NCI-H526 treated with DMSO at 0.1 percent for 48 hours (cell line): Measurements from ENCODE around the gene PDE6D.
"Not testable (repeated sequence)": the region's sequence is repeated elsewhere in the genome, so short reads cannot be mapped to it uniquely, and the experiment has no call there.

ENCODE experiments used
- DNase-seq: peaks from one replicate; lab custom pipeline; 2025; lab: John Stamatoyannopoulos, UW

PDE6D gene

DNA sequence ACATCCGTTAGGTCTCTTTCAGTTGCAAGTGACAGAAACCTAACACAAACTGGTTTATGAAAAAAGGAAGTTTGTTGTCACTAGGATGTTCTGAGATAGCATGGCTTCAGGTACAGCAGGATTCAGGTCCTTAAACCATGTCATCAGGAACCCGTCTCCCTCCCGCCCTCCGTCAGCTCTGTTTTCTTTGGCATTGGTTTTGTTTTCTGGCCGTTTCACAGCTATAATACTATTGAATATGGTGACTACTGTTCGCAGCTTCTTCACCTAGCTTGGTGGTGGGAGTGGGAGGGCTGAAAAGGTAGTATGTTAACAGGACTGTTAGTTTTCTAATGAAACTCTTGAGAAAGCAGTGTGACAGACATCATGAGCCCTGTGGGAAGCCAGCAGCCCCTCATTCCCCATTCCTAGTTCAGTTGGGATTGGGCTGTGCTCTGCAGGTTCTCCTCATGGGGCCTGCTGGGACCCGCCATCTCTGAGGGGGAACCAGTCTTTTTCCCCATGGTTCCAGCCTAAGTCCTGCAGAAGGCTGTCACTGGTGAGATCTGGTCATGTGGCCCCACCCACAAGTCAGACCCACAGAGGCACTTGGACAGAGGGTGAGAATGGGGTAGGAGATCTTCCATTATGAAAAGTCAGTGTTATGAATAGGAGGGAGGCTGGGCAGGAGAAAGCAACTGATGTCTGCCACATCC lies 60.6 kb downstream of the PDE6D start:
- no peak for DNase-seq

DNA sequence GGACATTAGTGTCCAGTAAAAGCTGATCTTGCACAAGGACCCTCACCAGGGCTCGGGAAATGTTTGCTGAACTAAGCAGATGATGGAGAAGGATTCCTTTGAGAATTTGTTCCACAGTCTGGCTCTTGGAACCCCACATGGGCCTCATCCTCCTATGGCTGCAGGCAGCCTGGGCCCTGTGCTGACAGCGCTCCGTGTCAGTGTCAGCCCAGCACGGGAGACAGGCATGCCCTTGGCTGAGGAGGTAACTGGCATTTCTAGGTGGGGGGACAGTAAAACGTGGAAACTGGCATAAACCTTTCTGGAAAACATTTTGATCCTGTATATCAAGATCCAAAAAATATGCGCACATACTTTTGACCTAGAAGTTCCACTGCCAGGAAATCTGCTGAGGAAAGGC lies 62.3 kb downstream of the PDE6D start:
- no peak for DNase-seq

DNA sequence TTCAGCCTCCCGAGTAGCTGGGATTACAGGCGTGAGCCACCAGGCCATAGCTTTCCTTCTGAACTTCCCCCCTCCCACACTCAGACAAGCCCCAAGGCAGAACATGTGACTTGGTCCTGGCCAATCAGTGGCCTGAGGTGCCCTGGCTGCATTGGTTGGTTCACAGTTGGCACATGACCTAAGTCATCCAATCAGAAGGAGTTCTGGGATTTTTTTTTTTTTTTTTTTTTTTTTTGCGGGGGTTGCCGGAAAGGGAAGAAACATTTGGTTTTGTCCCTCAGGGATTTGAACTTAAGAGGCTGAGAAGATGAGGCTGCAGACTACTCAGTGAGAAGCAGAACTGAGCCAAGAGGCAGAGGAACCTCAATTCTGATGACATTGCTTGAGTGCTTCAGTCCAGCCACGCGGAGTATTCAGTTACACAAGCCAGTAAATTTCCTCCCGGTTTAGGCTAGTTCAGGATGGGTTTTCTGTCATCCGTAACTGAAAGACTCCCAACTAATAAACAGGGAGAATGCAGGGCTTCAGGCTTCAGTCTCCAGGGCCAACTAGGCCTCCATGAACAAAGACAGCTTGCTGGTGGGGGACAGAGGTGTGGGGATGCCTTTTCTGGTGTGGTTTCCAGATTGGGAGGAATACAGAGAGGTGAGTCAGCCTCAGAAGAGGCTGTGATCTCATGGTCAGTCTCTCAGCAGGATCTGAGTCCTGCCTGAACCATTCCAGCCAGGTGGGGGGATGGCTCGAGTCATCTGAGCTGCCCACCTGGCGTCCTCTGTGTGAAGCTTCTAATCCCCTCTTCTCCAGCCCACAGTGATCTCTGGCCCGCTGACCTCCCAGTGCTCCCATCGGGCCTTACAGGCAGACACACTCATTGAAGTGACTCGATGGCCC lies 63.6 kb downstream of the PDE6D start:
- no peak for DNase-seq

DNA sequence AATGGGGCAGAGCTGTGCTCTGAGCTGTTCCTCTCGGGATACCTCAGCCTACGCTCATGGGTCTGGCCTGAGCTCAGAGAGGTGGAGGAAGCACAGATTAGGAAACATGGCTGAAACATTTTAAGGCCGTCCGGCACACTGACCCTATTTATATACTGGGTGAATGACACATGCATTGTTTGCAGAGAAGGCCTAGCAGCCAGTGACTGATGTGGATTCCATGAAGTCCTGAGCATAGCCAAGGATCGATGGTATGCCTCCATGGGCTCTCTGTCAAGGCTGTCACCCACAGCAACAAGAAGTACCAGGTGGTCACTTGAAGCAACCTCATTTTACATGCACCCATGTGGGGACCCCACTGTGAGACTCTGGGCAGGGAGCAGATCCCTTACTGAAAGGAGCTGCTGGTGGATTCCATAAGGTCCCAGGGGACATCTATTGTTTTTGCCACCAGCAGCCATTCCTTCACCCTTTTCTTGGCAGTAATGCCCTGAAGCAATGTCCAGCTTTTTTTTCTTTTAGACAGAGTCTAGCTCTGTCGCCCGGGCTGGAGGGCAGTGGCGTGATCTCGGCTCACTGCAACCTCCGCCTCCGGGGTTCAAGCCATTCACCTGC lies 64.3 kb downstream of the PDE6D start:
- DNase-seq: no peak

DNA sequence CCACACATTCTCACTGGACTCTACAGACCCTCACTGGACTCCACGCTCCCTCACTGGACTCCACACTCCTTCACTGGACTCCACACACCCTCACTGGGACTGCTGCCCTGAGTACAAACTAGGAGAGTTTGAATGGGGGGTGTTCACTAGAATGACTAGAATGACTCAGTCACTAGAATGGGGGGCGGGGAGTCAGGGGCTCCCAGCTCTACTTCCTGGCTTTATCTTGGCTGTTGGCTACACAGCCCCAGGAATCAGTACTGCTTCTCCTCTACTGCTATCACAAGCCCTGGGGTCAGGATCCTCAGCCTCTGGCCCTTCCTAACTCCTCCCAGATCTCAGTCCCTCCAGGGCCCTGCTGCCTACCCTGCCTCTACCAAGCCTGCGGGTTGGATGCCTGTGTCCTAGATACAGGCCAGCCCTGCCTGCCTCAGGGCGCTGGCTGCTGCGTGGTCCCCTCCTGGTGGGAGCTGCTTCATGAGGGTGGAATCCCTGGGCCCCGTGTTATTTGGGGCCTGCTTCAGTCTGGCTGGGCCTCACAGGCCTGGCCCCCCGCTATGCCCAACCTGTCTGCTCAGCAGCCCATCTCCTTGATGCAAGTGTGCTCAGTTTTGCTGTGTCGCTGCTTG lies 65.0 kb downstream of the PDE6D start:
- DNase-seq: no peak

DNA sequence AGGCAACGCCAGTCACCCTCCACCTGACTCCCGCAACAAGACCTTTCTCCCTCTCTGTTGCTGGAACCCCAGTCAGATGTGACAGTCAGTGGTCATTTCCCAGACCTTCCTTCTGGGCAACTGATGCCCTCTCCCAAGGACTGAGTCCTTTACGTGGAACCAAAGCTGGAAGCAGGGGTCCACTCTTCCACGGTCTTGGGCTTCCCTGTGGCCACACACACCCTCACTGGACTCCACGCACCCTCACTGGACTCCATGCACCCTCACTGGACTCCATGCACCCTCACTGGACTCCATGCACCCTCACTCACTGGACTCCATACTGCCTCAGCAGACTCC lies 65.6 kb downstream of the PDE6D start:
- DNase-seq: no peak

DNA sequence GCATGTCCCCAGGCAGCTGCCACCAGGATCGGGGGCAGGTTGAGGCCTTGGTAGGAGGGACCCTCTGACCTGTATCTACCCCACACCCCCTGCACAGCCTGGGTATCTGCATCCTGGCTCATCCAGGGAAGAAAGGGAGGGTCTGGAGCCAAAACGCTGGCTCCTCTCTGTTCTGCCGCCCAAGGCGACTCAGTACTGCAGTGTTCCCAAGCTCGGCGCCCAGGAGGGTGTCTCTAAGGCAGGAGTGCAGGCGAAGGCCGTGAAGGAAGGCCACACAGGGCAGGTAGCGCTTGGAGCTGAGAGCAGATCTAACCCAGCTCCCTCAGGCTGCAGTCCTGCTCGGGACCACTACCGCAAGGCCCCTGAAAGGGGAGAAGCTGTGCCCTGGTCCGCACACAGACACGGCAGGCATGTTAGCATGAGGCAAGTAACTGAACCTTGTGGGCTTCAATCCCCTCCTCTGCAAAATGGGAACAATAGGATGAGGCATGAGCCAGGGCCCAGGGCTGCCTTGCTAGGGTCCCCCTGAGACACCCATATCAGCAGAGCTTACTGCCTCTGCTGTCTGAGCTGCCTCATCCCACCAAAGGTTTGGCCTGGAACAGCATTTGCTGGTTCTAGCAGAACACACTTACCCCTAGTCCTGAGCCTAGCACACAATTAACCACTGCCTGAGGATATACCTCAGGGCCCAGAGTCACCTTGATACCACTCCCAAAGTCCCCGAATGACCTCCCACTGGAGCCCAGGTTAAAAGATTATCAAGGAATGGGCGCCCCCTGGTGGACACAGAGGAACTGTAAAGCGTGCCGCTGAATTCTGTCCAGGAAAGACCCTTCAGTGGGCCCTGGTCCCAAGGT lies 66.2 kb downstream of the PDE6D start:
- peak; percentile 80 for DNase-seq

DNA sequence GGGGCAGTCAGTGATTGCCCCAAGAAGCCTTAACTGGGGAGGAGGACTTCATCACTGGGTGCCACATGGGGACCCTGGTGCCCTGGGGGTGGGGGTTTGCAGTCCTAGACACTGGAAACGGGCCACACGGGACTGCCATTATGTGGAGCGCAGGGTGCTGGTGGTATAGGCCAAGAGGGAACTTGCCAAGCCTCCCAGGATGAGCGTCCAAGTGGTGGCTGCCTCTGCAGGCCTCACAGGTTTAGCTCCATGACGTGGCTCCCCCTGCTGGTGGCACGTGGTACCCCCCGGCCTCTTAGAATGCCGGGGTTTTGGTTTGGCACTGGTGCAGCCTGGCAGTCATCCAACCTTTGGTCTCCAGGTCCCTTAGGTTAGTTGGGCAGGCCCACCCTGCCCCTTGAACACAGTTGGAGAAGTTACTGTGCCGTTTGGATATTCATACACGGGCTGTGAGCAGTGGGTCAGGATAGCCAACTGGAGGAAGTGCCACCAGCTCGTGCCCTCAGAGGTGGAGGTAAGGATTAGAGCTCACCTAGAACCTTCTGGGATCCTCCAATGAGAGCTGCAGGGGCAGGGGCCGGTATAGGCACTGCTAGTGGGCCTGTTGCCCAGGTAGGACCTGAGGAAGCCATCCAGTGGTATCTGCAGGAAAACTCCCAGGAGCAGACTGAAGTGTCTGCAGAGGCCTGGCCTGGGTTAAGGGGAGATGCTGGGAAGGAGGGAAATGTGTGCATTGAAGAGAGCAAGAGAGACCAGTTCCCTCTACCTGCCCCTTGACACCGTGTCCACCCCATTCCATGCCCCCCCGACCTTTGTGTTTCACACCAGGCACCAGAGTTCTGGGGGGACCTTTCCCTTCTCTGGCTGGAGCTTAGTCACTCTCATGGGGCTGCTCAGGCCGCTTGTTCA lies 67.1 kb downstream of the PDE6D start:
- DNase-seq: peak; percentile 55

DNA sequence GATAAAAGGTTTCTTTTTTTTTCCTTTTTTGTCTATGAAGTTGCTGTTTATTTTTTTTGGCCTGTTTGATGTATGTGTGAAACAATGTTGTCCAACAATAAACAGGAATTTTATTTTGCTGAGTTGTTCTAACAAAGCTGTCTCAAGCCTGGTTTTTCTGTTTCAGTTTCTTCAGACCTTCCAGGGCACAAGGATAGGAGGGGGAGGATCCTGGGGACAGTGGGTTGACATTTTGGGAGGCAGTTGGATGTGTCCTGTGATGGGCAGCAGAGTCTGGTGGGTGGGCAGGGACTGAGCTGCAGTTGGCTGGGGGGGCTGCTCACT lies 67.7 kb downstream of the PDE6D start:
- DNase-seq: not testable (repeated sequence)

DNA sequence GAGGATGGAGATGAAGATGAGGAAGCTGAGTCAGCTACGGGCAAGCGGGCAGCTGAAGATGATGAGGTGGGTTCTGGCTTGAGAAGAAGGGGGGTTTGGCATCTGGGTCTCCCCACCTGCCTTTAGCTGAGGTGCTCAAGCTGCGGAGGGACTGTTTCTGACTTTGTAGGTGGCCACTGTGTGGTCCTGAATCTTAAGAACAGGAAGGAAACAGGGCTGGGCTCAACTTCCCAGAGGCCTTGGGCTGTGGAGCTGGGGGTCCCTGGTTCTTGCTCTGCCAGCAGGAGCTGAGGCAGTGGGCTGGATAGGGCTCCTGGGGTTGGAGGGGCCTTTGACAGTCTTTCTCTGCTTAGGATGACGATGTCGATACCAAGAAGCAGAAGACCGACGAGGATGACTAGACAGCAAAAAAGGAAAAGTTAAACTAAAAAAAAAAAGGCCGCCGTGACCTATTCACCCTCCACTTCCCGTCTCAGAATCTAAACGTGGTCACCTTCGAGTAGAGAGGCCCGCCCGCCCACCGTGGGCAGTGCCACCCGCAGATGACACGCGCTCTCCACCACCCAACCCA lies 68.5 kb downstream of the PDE6D start:
- not testable (repeated sequence) for DNase-seq

DNA sequence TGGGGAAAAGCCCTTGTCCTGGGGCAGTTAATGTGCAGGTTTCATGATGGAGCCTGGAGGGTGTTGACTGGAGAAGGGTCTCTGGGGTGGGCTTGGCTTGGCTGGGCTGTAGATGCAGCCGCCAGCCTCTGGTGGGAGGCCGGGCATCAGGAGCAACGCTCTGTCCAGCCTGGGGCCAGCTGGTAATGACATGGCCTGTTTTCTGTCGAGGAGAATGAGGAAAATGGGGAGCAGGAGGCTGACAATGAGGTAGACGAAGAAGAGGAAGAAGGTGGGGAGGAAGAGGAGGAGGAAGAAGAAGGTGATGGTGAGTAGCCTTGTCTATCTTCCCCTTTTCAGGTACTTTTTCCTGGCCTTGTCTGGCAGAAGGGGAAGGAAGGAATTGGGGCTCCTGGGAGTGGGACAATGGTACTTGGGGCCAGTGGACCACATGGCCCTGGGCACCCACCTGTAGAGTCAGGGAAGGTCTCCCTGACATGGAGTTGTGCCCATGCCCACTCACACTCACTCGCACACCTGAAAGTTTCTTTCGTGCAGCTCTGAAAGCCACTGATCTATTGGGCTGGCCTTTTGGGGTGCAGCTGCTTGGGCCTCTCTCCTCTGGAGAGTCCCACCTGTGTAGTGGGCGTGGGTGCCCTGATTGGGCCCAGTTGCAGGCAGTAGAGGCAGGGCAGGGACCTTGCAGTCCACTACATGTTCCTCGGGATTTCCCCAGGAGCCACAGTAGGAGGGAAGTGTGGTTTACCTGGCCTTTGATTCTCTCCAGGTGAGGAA lies 69.2 kb downstream of the PDE6D start:
- no peak for DNase-seq

DNA sequence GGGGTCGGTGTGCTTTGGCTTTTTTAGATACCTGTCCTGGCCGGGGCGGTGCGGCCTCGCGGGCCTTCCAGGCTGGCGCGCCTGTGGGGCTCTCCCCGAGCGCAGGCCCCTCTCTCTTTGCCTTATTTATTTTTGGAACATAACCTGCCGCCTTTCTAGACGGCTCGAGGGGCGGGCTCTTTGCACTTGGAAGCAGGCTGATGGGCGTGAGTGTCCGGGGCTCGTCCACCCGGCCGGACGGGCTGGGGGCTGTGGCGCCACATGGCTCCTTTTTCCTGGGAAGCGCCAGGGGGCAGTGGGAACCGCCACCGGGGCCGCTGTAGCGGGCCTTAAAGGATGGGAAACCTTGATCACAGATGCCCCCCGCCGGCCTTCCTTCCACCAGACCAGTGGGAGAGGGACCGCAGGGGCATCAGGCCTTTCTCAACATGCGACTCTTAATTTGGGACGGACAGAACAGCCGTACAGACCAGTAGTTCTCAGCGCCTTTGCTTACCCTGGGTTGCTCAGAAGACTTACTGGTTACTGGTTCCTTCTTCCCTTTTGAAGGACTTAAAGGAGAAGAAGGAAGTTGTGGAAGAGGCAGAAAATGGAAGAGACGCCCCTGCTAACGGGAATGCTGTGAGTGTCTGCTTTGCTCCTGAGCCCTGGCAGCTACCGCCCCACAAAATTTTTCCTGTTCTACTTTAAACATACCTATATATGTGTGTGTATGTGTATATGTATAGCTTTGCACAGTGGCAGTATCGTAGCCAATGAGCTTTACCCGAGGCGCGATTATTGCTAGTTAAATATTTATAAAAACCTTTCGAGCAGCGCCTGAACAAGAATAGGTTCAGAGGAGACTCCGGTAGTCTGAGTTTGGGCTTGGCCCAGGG lies 70.0 kb downstream of the PDE6D start:
- DNase-seq: no peak

DNA sequence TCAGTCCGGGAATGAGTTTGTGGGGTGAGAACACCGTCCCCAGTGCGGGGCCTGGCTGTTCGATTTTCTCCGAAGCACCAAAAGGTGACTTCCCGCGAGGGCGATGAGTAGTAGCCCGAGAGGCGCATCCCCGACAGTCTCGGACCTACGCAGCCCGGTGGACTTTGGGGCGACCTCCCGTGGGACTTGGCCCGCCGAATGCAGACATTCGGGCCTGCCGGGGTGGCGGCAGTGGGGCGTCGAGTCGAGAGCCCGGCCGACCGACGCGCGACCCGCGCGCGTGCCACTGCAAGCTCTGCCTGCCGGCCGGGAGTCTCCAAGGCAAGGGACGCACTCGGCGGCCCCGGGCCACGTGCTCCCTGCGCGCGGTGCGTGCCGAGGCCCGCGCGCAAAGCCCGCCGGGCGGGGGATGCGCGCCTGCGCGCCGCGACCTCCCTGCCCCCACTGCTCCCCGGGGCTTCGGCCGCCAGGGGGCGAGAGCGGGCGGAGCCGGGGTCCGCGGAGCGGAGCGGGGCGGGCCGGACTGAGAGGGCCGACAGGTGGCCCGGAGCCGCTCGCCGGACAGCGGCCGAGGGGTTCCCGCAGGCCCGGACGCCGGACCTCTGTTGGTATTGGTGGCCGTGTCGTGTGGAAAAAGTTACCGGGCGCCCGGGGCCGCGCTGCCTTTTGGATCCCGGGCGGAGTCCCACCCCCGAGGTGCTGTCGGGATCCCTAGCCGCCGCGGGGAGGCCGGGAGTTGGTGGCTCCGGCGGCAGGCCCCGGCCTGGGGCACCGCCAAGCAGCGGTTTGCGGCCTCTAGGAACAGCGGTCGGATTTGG lies 70.9 kb downstream of the PDE6D start:
- peak; percentile 53 for DNase-seq

DNA sequence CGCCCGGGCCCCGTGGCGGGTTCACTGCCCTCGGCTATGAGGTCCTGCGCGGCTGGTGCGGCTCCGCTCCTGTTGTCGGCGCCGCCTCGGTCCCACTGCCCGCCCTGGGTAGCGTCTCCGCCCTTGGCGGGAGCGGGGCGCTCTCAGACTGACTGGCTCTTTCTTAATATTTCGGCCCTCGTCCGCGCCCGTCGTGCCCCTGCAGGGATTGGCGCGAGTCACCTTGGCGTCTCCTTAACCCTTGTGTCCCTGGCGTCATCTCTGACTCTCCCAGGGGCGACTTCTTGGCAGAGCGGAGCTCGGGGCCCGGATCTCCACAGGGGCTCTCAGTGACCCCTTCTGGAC lies 71.5 kb downstream of the PDE6D start:
- DNase-seq: no peak

DNA sequence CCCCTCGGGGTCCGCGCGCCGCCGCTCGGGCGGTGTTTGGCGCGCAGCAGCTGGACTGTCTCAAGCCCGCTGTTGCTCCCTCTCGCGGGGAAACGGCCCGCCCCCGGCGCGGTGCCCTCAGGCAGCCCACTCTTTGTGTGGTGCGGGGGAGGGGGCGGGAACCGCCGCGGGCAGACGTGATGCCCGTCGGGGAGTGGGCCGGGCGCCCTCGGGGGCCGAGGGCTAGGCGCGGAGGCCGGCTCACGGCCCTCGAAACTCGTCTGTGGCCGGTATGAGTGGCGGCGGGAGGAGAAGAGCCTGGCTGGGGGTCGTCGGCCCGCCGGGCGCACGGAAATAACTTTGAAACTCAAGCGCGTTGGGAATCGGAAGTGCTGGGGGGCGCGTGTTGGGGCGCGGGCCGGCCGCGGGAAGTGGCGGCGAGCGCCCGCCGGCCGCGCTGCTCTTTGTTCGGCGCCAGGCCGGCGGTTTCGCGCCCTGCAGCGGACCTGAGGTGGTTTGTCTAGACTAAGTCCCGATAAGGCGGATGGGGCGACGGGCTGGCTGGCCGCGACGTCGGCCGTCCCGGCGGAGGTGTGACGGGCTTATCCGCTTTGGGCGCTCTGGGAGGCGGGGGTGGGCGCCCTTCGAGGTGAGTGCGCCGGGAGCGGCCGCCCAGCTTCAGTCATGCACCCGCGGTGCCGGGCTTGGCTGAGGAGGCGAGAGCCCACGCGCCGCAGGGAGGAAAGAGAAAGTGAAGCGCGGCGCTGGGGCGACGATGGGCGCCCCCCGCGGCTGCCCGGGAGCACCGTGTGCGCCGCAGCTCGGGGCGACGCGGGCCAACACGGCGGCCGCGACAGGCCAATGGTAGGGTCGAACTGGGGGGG lies 72.1 kb downstream of the PDE6D start:
- no peak for DNase-seq

DNA sequence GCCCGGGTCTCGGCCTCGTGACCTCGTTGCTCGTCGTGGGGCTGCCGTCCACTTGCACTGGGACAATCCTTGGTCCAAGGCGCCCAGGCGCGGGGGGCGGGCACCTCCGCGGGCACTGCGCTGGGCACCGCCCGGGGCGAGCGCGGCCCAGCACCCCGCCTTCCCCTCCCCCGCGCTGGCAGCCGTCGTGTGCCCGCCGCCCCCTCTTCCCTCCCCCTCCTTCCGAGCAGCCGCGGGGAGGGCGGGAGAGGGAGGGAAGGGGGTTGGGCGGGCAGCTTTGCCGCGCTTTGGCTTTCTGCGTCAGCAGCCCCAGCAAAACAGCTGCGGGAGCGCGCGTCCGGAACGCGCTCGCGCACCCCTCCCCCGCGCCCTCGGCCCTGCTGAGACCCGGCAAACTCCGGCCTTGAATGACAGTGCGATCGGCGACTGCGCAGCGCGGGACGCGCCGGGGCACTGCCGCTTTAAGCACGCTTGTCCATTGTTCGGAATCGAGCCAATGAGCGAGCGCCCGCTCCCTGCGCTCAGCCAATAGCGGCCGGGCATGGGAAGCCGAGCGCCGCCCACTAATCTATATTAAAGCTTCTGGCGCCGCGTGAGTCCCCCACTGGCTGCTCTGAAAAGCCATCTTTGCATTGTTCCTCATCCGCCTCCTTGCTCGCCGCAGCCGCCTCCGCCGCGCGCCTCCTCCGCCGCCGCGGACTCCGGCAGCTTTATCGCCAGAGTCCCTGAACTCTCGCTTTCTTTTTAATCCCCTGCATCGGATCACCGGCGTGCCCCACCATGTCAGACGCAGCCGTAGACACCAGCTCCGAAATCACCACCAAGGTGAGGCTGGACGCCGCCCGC lies 72.9 kb downstream of the PDE6D start, which contains the start of gene PTMA:
Gene PTMA, plus strand, starts transcription at position 599 of the 846 bp plus-strand sequence. Its CDS starts 182 bp downstream, at position 781.
- peak; percentile 94 for DNase-seq
